A549 (cell line): ENCODE measurements around the gene ALAS1. TPM values are rescaled to one million over a fixed set of nuclear protein-coding genes. Genes with fewer than 3 reads are reported as not detected.
A peak's percentile ranks its signal among the peaks of the same experiment; 100 is the strongest.

Experiments
- ATAC-seq, 2 experiments: fragments of 200-7000 bp in 1 of 2; fragments of >200 bp in 1 of 2; cut with Nextera tagmentation in 1 of 2; cut with Tn5 transposase in 1 of 2; 3 replicates each; pipeline versions ENCODE4 v1.8.0 to v1.9.1; 2018 to 2020; ENCODE audit warnings: mild to moderate bottlenecking in 1 of 2, moderate library complexity in 1 of 2
- CTCF ChIA-PET: fragments of 300-600 bp; sonication (Branson Sonifier 250); formaldehyde crosslinking; extraction: SDS; loops from one replicate; lab custom pipeline; 2021; ENCODE audit warnings: antibody characterized with exemption, inconsistent platforms; lab: Yijun Ruan, JAX
- POLR2A ChIA-PET: fragments of 350-600 bp; formaldehyde crosslinking; extraction: SDS; loops from one replicate; lab custom pipeline; 2021; ENCODE audit warnings: antibody characterized with exemption, inconsistent platforms; lab: Yijun Ruan, JAX
- DNase-seq, 2 experiments: peaks; one replicate each; pipeline versions ENCODE4 v3.0.0 to v3.0.0-alpha.2; 2011 to 2016; ENCODE audit warnings: low read depth in 1 of 2, low spot score in 1 of 2
- FAIRE-seq: peaks from 2 replicates; lab custom pipeline; 2011; peaks lifted over from hg19 to GRCh38; lab: Jason Lieb, UNC
- H3K27ac ChIP-seq, 2 experiments: fragments of >200 bp; sonication (Bioruptor Twin); formaldehyde crosslinking; 3 replicates each; pipeline ENCODE4 v1.5.1; 2016 to 2017
- H3K4me1 ChIP-seq: fragments of >200 bp; sonication (Bioruptor Twin); formaldehyde crosslinking; 3 replicates; pipeline ENCODE4 v1.6.1; 2016
- H3K4me2 ChIP-seq: fragments of >200 bp; sonication (Bioruptor Twin); formaldehyde crosslinking; 3 replicates; pipeline ENCODE4 v1.6.1; 2016
- H3K4me3 ChIP-seq: fragments of >200 bp; sonication (Bioruptor Twin); formaldehyde crosslinking; 3 replicates; pipeline ENCODE4 v1.5.1; 2016
- H3K9me3 ChIP-seq: fragments of >200 bp; sonication (Bioruptor Twin); formaldehyde crosslinking; 3 replicates; pipeline ENCODE4 v1.6.1; 2016
- CBX8 ChIP-seq: fragments of 200-600 bp; sonication (generic); IDR thresholded peaks from 2 replicates; pipeline ENCODE4 v1.6.1; 2016
- CEBPB ChIP-seq, 2 experiments: fragments of >200 bp in 1 of 2; sonication (Bioruptor Twin) in 1 of 2; formaldehyde crosslinking in 1 of 2; IDR thresholded peaks; 2 replicates each; pipeline ENCODE4 v1.6.1; 2012 to 2016
- CHD2 ChIP-seq: fragments of 150-350 bp; IDR thresholded peaks from 2 replicates; pipeline ENCODE4 v1.6.1; 2014; ENCODE audit warnings: low read length; ENCODE audit not compliant: partially characterized antibody
- EHMT2 ChIP-seq: fragments of 200-600 bp; sonication (generic); IDR thresholded peaks from 2 replicates; pipeline ENCODE4 v1.6.1; 2016; ENCODE audit warnings: antibody characterized with exemption, low read depth, mild to moderate bottlenecking, moderate library complexity
- EP300 ChIP-seq, 2 experiments: fragments of >200 bp; sonication (Bioruptor Twin); formaldehyde crosslinking; IDR thresholded peaks; 2 replicates in 1 of 2; 3 replicates in 1 of 2; pipeline ENCODE4 v1.6.1; 2016 to 2017
- ESRRA ChIP-seq: fragments of 150-350 bp; IDR thresholded peaks from 2 replicates; pipeline ENCODE4 v1.6.1; 2014; ENCODE audit warnings: mild to moderate bottlenecking, low read length, borderline replicate concordance
- FOSL2 ChIP-seq, 2 experiments: fragments of 450-650 bp in 1 of 2; fragments of >200 bp in 1 of 2; sonication (Bioruptor Twin) in 1 of 2; formaldehyde crosslinking; IDR thresholded peaks; 2 replicates each; pipeline versions ENCODE4 v1.5.0 to v1.6.1; 2016 to 2020; ENCODE audit warnings: mild to moderate bottlenecking in 1 of 2, moderate library complexity in 1 of 2
- FOXS1 ChIP-seq: fragments of 250-450 bp; sonication (Bioruptor Pico); IDR thresholded peaks from 2 replicates; pipeline ENCODE4 v1.5.0; 2020; ENCODE audit warnings: mild to moderate bottlenecking, moderate library complexity
- HDAC2 ChIP-seq: fragments of 200-600 bp; sonication (generic); IDR thresholded peaks from 2 replicates; pipeline ENCODE4 v1.6.1; 2016
- HOXA7 ChIP-seq: fragments of 250-450 bp; sonication (Bioruptor Pico); IDR thresholded peaks from 2 replicates; pipeline ENCODE4 v1.5.0; 2020; ENCODE audit warnings: mild to moderate bottlenecking, moderate library complexity
- JUN ChIP-seq, 2 experiments: fragments of >200 bp; sonication (Bioruptor Twin); formaldehyde crosslinking; IDR thresholded peaks; 2 replicates in 1 of 2; 3 replicates in 1 of 2; pipeline ENCODE4 v1.6.1; 2016 to 2017
- JUNB ChIP-seq: fragments of >200 bp; sonication (Bioruptor Twin); formaldehyde crosslinking; IDR thresholded peaks from 2 replicates; pipeline ENCODE4 v1.6.1; 2016
- KDM1A ChIP-seq: fragments of 200-600 bp; sonication (generic); IDR thresholded peaks from 2 replicates; pipeline ENCODE4 v1.6.1; 2016; ENCODE audit warnings: low read depth, mild to moderate bottlenecking
- MAZ ChIP-seq: fragments of 150-350 bp; IDR thresholded peaks from 2 replicates; pipeline ENCODE4 v1.6.1; 2014; ENCODE audit warnings: antibody characterized with exemption, low read depth, low read length, borderline replicate concordance
- MYC ChIP-seq: IDR thresholded peaks from 2 replicates; pipeline ENCODE4 v1.6.1; 2012; ENCODE audit warnings: mild to moderate bottlenecking, inconsistent platforms, low read length, improper control_type of control experiment, borderline replicate concordance
- NPAS2 ChIP-seq: fragments of 250-450 bp; sonication (Bioruptor Pico); IDR thresholded peaks from 2 replicates; pipeline ENCODE4 v1.8.0; 2022; ENCODE audit warnings: mild to moderate bottlenecking, moderate library complexity, borderline replicate concordance
- NR3C1 ChIP-seq: fragments of >200 bp; sonication (Bioruptor Twin); formaldehyde crosslinking; IDR thresholded peaks from 3 replicates; pipeline ENCODE4 v1.6.1; 2017
- POLR2A ChIP-seq: IDR thresholded peaks from 2 replicates; pipeline ENCODE4 v1.6.1; 2012; ENCODE audit warnings: mild to moderate bottlenecking, low read length
- POLR2AphosphoS2 ChIP-seq: conservative IDR thresholded peaks from 2 replicates; pipeline ENCODE4 v1.6.1; 2012; ENCODE audit warnings: low read length, improper control_type of control experiment, inconsistent platforms
- RAD21 ChIP-seq, 2 experiments: fragments of >200 bp in 1 of 2; sonication (Bioruptor Twin) in 1 of 2; formaldehyde crosslinking in 1 of 2; IDR thresholded peaks in 1 of 2; conservative IDR thresholded peaks in 1 of 2; 2 replicates in 1 of 2; 3 replicates in 1 of 2; pipeline ENCODE4 v1.6.1; 2012 to 2018; ENCODE audit warnings: inconsistent platforms in 1 of 2
- SREBF2 ChIP-seq: fragments of 450-650 bp; IDR thresholded peaks from 2 replicates; pipeline ENCODE4 v1.6.1; 2014; ENCODE audit warnings: mild to moderate bottlenecking, moderate library complexity
- ZC3H11A ChIP-seq: fragments of 450-650 bp; IDR thresholded peaks from 2 replicates; pipeline ENCODE4 v1.6.1; 2014; ENCODE audit warnings: antibody characterized with exemption, mild to moderate bottlenecking
- WGBS: methylation state at CpG from one replicate; pipeline ENCODE4 v1.1.6; 2017; ENCODE audit errors: missing lambda C conversion rate; 5-methylcytosine and 5-hydroxymethylcytosine counted together
- polyA plus RNA-seq, 4 experiments: library from polyadenylated mRNA; depleted of rRNA in 3 of 4; stranded (reverse); fragments of >200 nt; fragmentation: RNase III in 1 of 4; extraction: RNeasy Plus Mini Kit Qiagen cat#74134 plus additional on column Dnase treatment in 1 of 4; gene quantifications; 2 replicates in 3 of 4; 3 replicates in 1 of 4; pipeline ENCODE4 v1.2.3, GENCODE V29; 2011 to 2017
- TF ChIP-seq, protein P1 (sequence below): fragments of 150-350 bp; IDR thresholded peaks from 2 replicates; pipeline ENCODE4 v1.6.1; 2014; ENCODE audit warnings: low read depth, mild to moderate bottlenecking, low read length
- TF ChIP-seq, protein P2 (sequence below): fragments of 250-450 bp; sonication (Bioruptor Pico); IDR thresholded peaks from 2 replicates; pipeline ENCODE4 v1.5.0; 2020; ENCODE audit warnings: low read depth, mild to moderate bottlenecking, moderate library complexity
- TF ChIP-seq, protein P3 (sequence below): fragments of 250-450 bp; sonication (Bioruptor Pico); IDR thresholded peaks from 2 replicates; pipeline ENCODE4 v1.5.0; 2021; ENCODE audit warnings: mild to moderate bottlenecking, moderate library complexity, borderline replicate concordance
- TF ChIP-seq, protein P4 (sequence below): fragments of 200-600 bp; sonication (generic); IDR thresholded peaks from 2 replicates; pipeline ENCODE4 v1.6.1; 2016; ENCODE audit warnings: antibody characterized with exemption, mild to moderate bottlenecking, moderate library complexity
- TF ChIP-seq, protein P5 (sequence below): fragments of >200 bp; sonication (Bioruptor Twin); formaldehyde crosslinking; IDR thresholded peaks from 2 replicates; pipeline ENCODE4 v1.6.1; 2016
- TF ChIP-seq, protein P6 (sequence below): fragments of >200 bp; sonication (Bioruptor Twin); formaldehyde crosslinking; IDR thresholded peaks from 3 replicates; pipeline ENCODE4 v1.5.1; 2016

ALAS1 gene
- polyA plus RNA-seq, 2 of the 4 experiments (the other 2 are of a cell fraction), result 56.8 to 63.7 TPM

DNA sequence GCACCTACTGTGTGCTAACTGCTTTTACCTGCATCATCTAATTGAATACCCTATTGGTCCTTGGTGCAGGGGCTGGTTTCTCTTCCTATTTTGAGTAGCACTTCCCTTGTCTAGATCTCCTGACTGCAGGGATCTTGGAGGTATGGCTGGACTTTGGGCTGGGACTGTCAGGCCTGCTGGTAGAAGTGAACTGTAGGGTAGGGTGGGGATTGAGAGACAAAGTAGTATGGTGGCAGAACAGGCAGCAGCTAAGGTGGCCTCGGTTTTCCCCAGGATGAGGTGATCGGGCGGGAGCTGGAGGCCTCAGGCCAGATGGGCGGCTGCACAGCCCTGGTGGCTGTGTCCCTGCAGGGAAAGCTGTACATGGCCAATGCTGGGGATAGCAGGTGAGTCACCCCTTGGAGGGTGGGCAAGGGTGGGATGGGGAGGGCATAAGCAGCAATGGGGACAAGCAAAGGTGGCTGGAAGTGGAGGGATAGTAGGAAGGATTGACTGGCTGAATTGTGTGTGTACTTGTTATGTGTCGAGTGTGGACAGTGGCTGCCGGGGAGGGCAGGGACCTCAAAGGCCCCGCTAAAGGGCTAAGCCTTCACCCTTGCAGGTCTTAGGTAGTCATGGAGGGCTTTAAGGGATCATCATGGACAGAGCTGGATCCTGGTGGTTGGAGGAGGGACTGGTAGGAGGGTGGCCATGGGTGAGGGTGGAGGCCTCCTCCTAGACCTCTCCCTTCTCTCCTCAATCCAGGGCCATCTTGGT lies 49.6 kb downstream of the ALAS1 start:
- no peaks in the 10 kb centered on the region for H3K9me3 ChIP-seq
- no peak for FAIRE-seq
- H3K4me3 ChIP-seq, result no peak overlapping the region
- no peak for TF ChIP-seq SREBF2
- TF ChIP-seq HDAC2, result no peak
- no peak for TF ChIP-seq NR3C1
- TF ChIP-seq MAZ, result no peak
- TF ChIP-seq, protein P1, sequence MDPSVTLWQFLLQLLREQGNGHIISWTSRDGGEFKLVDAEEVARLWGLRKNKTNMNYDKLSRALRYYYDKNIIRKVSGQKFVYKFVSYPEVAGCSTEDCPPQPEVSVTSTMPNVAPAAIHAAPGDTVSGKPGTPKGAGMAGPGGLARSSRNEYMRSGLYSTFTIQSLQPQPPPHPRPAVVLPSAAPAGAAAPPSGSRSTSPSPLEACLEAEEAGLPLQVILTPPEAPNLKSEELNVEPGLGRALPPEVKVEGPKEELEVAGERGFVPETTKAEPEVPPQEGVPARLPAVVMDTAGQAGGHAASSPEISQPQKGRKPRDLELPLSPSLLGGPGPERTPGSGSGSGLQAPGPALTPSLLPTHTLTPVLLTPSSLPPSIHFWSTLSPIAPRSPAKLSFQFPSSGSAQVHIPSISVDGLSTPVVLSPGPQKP, result no peak
- TF ChIP-seq FOSL2 (IDR thresholded peaks at IDR 0.05), result no peak
- no peak for TF ChIP-seq FOSL2 (CRISPR knock-in tag; IDR thresholded peaks at IDR 0.05)
- TF ChIP-seq JUNB, result no peak
- TF ChIP-seq NPAS2 (CRISPR knock-in tag), result no peak
- TF ChIP-seq ESRRA, result no peak
- TF ChIP-seq EP300 (IDR thresholded peaks at IDR 0.05), result no peak
- no peak for TF ChIP-seq MYC
- TF ChIP-seq HOXA7 (CRISPR knock-in tag), result no peak
- TF ChIP-seq POLR2A, result no peak
- no peak for TF ChIP-seq RAD21 (conservative IDR thresholded peaks at IDR 0.05 in 1 of 2, IDR thresholded peaks at IDR 0.05 in 1 of 2)
- TF ChIP-seq POLR2AphosphoS2, result no peak
- TF ChIP-seq EHMT2, result no peak
- no peak for TF ChIP-seq ZC3H11A
- no peak for TF ChIP-seq CHD2
- 92% methylated on average over 7 of the region's 7 CpGs for WGBS
- ChIA-PET CTCF (interaction anchor here (0.6 to 4.5 kb wide), 8 partner anchors 10 to 858 kb away, joined by 3 to 26 read pairs (median 6); partner anchors contain the start of genes TWF2 and WDR82), POLR2A (interaction anchor here (1.1 to 1.7 kb wide), 2 partner anchors 9 to 10 kb away, joined by 3 to 5 read pairs; partner anchors contain the start of gene TWF2)
- DNase-seq, result no peak
- H3K4me2 ChIP-seq, result no peak overlapping the region
- H3K27ac ChIP-seq, result no peak overlapping the region
- peaks cover 5% of the 10 kb centered on the region; the same call in 2 of the 3 replicates for H3K4me1 ChIP-seq
- peak in 1 of 2 experiments; percentile 3; a peak in 1 of 6 replicates for ATAC-seq

DNA sequence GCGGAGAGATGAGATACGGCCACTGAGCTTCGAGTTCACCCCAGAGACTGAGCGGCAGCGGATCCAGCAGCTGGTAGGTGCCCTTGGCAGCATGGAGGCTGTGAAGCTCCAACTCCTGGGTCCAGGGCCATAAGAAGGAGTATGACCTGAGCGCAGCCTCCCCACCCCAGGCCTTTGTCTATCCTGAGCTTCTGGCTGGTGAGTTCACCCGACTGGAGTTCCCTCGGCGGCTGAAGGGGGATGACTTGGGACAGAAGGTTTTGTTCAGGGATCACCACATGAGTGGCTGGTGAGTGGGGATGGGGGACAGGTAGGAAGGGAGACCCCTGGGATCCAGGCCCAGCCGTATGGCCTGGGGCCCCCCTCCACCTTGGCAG lies 50.2 kb downstream of the ALAS1 start:
- Histone ChIP-seq H3K9me3 (no peaks in the 10 kb centered on the region), H3K4me3 (no peak overlapping the region), H3K4me2 (no peak overlapping the region), H3K4me1 (peaks cover 5% of the 10 kb centered on the region; the same call in 2 of the 3 replicates), H3K27ac (no peak overlapping the region)
- 98% methylated on average over 9 of the region's 10 CpGs for WGBS
- DNase-seq (no peak), ATAC-seq (no peak), FAIRE-seq (no peak)
- CTCF ChIA-PET, result interaction anchor here (1.1 to 3.3 kb wide), 7 partner anchors 11 to 52 kb away, joined by 3 to 19 read pairs (median 5); partner anchors contain the start of genes TWF2 and WDR82
- POLR2A ChIA-PET, result interaction anchor here (1.1 to 1.7 kb wide), 2 partner anchors 9 to 10 kb away, joined by 3 to 5 read pairs; partner anchors contain the start of gene TWF2
- TF ChIP-seq MYC (no peak), CEBPB (IDR thresholded peaks at IDR 0.05) (no peak), CBX8 (no peak), FOXS1 (CRISPR knock-in tag) (no peak), KDM1A (no peak), JUN (IDR thresholded peaks at IDR 0.05) (no peak)
- TF ChIP-seq, protein P2, sequence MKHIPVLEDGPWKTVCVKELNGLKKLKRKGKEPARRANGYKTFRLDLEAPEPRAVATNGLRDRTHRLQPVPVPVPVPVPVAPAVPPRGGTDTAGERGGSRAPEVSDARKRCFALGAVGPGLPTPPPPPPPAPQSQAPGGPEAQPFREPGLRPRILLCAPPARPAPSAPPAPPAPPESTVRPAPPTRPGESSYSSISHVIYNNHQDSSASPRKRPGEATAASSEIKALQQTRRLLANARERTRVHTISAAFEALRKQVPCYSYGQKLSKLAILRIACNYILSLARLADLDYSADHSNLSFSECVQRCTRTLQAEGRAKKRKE (CRISPR knock-in tag), result no peak
- TF ChIP-seq, protein P3, sequence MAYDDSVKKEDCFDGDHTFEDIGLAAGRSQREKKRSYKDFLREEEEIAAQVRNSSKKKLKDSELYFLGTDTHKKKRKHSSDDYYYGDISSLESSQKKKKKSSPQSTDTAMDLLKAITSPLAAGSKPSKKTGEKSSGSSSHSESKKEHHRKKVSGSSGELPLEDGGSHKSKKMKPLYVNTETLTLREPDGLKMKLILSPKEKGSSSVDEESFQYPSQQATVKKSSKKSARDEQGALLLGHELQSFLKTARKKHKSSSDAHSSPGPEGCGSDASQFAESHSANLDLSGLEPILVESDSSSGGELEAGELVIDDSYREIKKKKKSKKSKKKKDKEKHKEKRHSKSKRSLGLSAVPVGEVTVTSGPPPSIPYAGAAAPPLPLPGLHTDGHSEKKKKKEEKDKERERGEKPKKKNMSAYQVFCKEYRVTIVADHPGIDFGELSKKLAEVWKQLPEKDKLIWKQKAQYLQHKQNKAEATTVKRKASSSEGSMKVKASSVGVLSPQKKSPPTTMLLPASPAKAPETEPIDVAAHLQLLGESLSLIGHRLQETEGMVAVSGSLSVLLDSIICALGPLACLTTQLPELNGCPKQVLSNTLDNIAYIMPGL (CRISPR knock-in tag), result no peak
- TF ChIP-seq, protein P4, sequence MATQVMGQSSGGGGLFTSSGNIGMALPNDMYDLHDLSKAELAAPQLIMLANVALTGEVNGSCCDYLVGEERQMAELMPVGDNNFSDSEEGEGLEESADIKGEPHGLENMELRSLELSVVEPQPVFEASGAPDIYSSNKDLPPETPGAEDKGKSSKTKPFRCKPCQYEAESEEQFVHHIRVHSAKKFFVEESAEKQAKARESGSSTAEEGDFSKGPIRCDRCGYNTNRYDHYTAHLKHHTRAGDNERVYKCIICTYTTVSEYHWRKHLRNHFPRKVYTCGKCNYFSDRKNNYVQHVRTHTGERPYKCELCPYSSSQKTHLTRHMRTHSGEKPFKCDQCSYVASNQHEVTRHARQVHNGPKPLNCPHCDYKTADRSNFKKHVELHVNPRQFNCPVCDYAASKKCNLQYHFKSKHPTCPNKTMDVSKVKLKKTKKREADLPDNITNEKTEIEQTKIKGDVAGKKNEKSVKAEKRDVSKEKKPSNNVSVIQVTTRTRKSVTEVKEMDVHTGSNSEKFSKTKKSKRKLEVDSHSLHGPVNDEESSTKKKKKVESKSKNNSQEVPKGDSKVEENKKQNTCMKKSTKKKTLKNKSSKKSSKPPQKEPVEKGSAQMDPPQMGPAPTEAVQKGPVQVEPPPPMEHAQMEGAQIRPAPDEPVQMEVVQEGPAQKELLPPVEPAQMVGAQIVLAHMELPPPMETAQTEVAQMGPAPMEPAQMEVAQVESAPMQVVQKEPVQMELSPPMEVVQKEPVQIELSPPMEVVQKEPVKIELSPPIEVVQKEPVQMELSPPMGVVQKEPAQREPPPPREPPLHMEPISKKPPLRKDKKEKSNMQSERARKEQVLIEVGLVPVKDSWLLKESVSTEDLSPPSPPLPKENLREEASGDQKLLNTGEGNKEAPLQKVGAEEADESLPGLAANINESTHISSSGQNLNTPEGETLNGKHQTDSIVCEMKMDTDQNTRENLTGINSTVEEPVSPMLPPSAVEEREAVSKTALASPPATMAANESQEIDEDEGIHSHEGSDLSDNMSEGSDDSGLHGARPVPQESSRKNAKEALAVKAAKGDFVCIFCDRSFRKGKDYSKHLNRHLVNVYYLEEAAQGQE, result no peak
- TF ChIP-seq, protein P5, sequence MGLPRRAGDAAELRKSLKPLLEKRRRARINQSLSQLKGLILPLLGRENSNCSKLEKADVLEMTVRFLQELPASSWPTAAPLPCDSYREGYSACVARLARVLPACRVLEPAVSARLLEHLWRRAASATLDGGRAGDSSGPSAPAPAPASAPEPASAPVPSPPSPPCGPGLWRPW, result no peak
- TF ChIP-seq, protein P6, sequence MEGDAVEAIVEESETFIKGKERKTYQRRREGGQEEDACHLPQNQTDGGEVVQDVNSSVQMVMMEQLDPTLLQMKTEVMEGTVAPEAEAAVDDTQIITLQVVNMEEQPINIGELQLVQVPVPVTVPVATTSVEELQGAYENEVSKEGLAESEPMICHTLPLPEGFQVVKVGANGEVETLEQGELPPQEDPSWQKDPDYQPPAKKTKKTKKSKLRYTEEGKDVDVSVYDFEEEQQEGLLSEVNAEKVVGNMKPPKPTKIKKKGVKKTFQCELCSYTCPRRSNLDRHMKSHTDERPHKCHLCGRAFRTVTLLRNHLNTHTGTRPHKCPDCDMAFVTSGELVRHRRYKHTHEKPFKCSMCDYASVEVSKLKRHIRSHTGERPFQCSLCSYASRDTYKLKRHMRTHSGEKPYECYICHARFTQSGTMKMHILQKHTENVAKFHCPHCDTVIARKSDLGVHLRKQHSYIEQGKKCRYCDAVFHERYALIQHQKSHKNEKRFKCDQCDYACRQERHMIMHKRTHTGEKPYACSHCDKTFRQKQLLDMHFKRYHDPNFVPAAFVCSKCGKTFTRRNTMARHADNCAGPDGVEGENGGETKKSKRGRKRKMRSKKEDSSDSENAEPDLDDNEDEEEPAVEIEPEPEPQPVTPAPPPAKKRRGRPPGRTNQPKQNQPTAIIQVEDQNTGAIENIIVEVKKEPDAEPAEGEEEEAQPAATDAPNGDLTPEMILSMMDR, result no peak
